ENCODE data around the gene TMEM45B. TPM values are rescaled to one million over a fixed set of nuclear protein-coding genes. Genes with fewer than 3 reads are reported as not detected.
"Not testable (repeated sequence)": the region's sequence is repeated elsewhere in the genome, so short reads cannot be mapped to it uniquely, and the experiment has no call there.

The TMEM45B gene
- total RNA-seq, 1 donor from 2014 or later, result not detected

- no peak overlapping the region for H3K27ac Mint-ChIP-seq (ENCODE audit: unreplicated experiment)
- H3K4me3 Mint-ChIP-seq (ENCODE audit: unreplicated experiment), result no peak overlapping the region
- H3K36me3 Mint-ChIP-seq (ENCODE audit: unreplicated experiment), result no peaks in the 10 kb centered on the region
- peaks cover 57% of the 10 kb centered on the region for H3K27me3 Mint-ChIP-seq (ENCODE audit: unreplicated experiment)
- DNase-seq (ENCODE audit: extremely low spot score, unreplicated experiment), result peak; percentile 51
- peaks cover 9% of the 10 kb centered on the region for H3K4me1 Mint-ChIP-seq (ENCODE audit: unreplicated experiment)
- H3K9me3 Mint-ChIP-seq (ENCODE audit: unreplicated experiment), result peaks cover under 1% of the 10 kb centered on the region
- no peak for TF ChIP-seq CTCF (IDR thresholded peaks at IDR 0.05)
These were observed 2.3 kb upstream of the TMEM45B start for GRCh38 chr11:129813231-129813791.

- no peak overlapping the region for H3K27ac Mint-ChIP-seq (ENCODE audit: unreplicated experiment)
- H3K36me3 Mint-ChIP-seq (ENCODE audit: unreplicated experiment), result no peaks in the 10 kb centered on the region
- H3K4me1 Mint-ChIP-seq (ENCODE audit: unreplicated experiment), result peaks cover 14% of the 10 kb centered on the region
- H3K4me3 Mint-ChIP-seq (ENCODE audit: unreplicated experiment), result no peak overlapping the region
- H3K9me3 Mint-ChIP-seq (ENCODE audit: unreplicated experiment), result no peaks in the 10 kb centered on the region
- DNase-seq (ENCODE audit: extremely low spot score, unreplicated experiment), result no peak
- TF ChIP-seq CTCF (IDR thresholded peaks at IDR 0.05), result no peak
- H3K27me3 Mint-ChIP-seq (ENCODE audit: unreplicated experiment), result peaks cover 59% of the 10 kb centered on the region
These were observed 1.2 kb upstream of the TMEM45B start for GRCh38 chr11:129814244-129815014.

GRCh38 chr11:129817534-129818051 lies 1.9 kb downstream of the TMEM45B start:
- Mint-ChIP-seq H3K36me3 (ENCODE audit: unreplicated experiment) (no peaks in the 10 kb centered on the region), H3K27me3 (ENCODE audit: unreplicated experiment) (peaks cover 50% of the 10 kb centered on the region), H3K4me1 (ENCODE audit: unreplicated experiment) (peaks cover 14% of the 10 kb centered on the region), H3K9me3 (ENCODE audit: unreplicated experiment) (no peaks in the 10 kb centered on the region), H3K27ac (ENCODE audit: unreplicated experiment) (no peak overlapping the region), H3K4me3 (ENCODE audit: unreplicated experiment) (no peak overlapping the region)
- no peak for DNase-seq (ENCODE audit: extremely low spot score, unreplicated experiment)
- TF ChIP-seq CTCF (IDR thresholded peaks at IDR 0.05), result no peak

- H3K27me3 Mint-ChIP-seq (ENCODE audit: unreplicated experiment), result peaks cover 47% of the 10 kb centered on the region
- not testable (repeated sequence) for H3K27ac Mint-ChIP-seq (ENCODE audit: unreplicated experiment)
These were observed 2.6 kb downstream of the TMEM45B start for GRCh38 chr11:129818236-129818635.

GRCh38 chr11:129819237-129819636 lies 3.6 kb downstream of the TMEM45B start:
- H3K36me3 Mint-ChIP-seq (ENCODE audit: unreplicated experiment), result no peaks in the 10 kb centered on the region
- H3K27me3 Mint-ChIP-seq (ENCODE audit: unreplicated experiment), result peaks cover 40% of the 10 kb centered on the region
- no peaks in the 10 kb centered on the region for H3K9me3 Mint-ChIP-seq (ENCODE audit: unreplicated experiment)
- H3K4me1 Mint-ChIP-seq (ENCODE audit: unreplicated experiment), result peaks cover 14% of the 10 kb centered on the region
- H3K27ac Mint-ChIP-seq (ENCODE audit: unreplicated experiment), result no peak overlapping the region
- no peak overlapping the region for H3K4me3 Mint-ChIP-seq (ENCODE audit: unreplicated experiment)
- no peak for DNase-seq (ENCODE audit: extremely low spot score, unreplicated experiment)
- no peak for TF ChIP-seq CTCF (IDR thresholded peaks at IDR 0.05)

More at GRCh38 chr11:129818236-129818635, 2.6 kb downstream of the TMEM45B start:
- not testable (repeated sequence) for DNase-seq (ENCODE audit: extremely low spot score, unreplicated experiment); H3K9me3 Mint-ChIP-seq (ENCODE audit: unreplicated experiment); H3K4me3 Mint-ChIP-seq (ENCODE audit: unreplicated experiment); H3K36me3 Mint-ChIP-seq (ENCODE audit: unreplicated experiment)
- peaks cover 14% of the 10 kb centered on the region for H3K4me1 Mint-ChIP-seq (ENCODE audit: unreplicated experiment)

- peaks cover 30% of the 10 kb centered on the region for H3K27me3 Mint-ChIP-seq (ENCODE audit: unreplicated experiment)
- H3K36me3 Mint-ChIP-seq (ENCODE audit: unreplicated experiment); DNase-seq (ENCODE audit: extremely low spot score, unreplicated experiment); H3K4me3 Mint-ChIP-seq (ENCODE audit: unreplicated experiment); H3K27ac Mint-ChIP-seq (ENCODE audit: unreplicated experiment); H3K9me3 Mint-ChIP-seq (ENCODE audit: unreplicated experiment): not testable (repeated sequence)
- peaks cover 14% of the 10 kb centered on the region for H3K4me1 Mint-ChIP-seq (ENCODE audit: unreplicated experiment)
These were observed 4.6 kb downstream of the TMEM45B start for GRCh38 chr11:129820228-129820627.

- H3K36me3 Mint-ChIP-seq (ENCODE audit: unreplicated experiment); H3K4me3 Mint-ChIP-seq (ENCODE audit: unreplicated experiment); H3K27ac Mint-ChIP-seq (ENCODE audit: unreplicated experiment); H3K27me3 Mint-ChIP-seq (ENCODE audit: unreplicated experiment); H3K4me1 Mint-ChIP-seq (ENCODE audit: unreplicated experiment); H3K9me3 Mint-ChIP-seq (ENCODE audit: unreplicated experiment); DNase-seq (ENCODE audit: extremely low spot score, unreplicated experiment): not testable (repeated sequence)
These were observed 7.6 kb downstream of the TMEM45B start for GRCh38 chr11:129823281-129823680.

- H3K27me3 Mint-ChIP-seq (ENCODE audit: unreplicated experiment); H3K4me1 Mint-ChIP-seq (ENCODE audit: unreplicated experiment); H3K4me3 Mint-ChIP-seq (ENCODE audit: unreplicated experiment); H3K27ac Mint-ChIP-seq (ENCODE audit: unreplicated experiment); DNase-seq (ENCODE audit: extremely low spot score, unreplicated experiment); H3K36me3 Mint-ChIP-seq (ENCODE audit: unreplicated experiment); H3K9me3 Mint-ChIP-seq (ENCODE audit: unreplicated experiment): not testable (repeated sequence)
These were observed 8.2 kb downstream of the TMEM45B start for GRCh38 chr11:129823799-129824198.

Measured in osteocyte (in vitro differentiated cells).